HL-60 (cell line): ENCODE results near the gene GFRA4.

ENCODE experiments used
- DNase-seq, 2 experiments: peaks; one replicate each; pipeline ENCODE4 v3.0.0-alpha.2; 2010 to 2020; ENCODE audit warnings: low read depth in 1 of 2, low spot score in 1 of 2
- H3K27ac ChIP-seq: fragments of 250-450 bp; sonication (Bioruptor Pico); replicated peaks from 2 replicates; pipeline ENCODE4 v1.5.1; 2020; ENCODE audit warnings: mild to moderate bottlenecking, moderate library complexity
- H3K27me3 ChIP-seq: fragments of 250-450 bp; sonication (Bioruptor Pico); 2 replicates; pipeline ENCODE4 v1.5.1; 2021; ENCODE audit warnings: mild to moderate bottlenecking, moderate library complexity; ENCODE audit not compliant: insufficient read depth, poor library complexity, severe bottlenecking
- H3K4me3 ChIP-seq: replicated peaks from 2 replicates; pipeline ENCODE4 v1.5.1; 2011; ENCODE audit warnings: mild to moderate bottlenecking, control low read depth, low read length; ENCODE audit not compliant: insufficient read depth
- GABPA ChIP-seq: IDR thresholded peaks from 2 replicates; pipeline ENCODE4 v1.6.1; 2012; ENCODE audit warnings: low read depth
- POLR2AphosphoS5 ChIP-seq: IDR thresholded peaks from 2 replicates; pipeline ENCODE4 v1.6.1; 2012; ENCODE audit warnings: low read depth
- REST ChIP-seq: IDR thresholded peaks from 2 replicates; pipeline ENCODE4 v1.6.1; 2012; ENCODE audit warnings: low read depth; ENCODE audit not compliant: insufficient replicate concordance
- SPI1 ChIP-seq: IDR thresholded peaks from 2 replicates; pipeline ENCODE4 v1.6.1; 2012; ENCODE audit warnings: low read depth, mild to moderate bottlenecking, borderline replicate concordance
- TF ChIP-seq, protein P1 (sequence below): IDR thresholded peaks from one replicate; pipeline ENCODE4 v1.5.1; 2011; ENCODE audit warnings: low read length, control low read depth, inconsistent platforms; ENCODE audit not compliant: insufficient read depth

The GFRA4 gene

DNA sequence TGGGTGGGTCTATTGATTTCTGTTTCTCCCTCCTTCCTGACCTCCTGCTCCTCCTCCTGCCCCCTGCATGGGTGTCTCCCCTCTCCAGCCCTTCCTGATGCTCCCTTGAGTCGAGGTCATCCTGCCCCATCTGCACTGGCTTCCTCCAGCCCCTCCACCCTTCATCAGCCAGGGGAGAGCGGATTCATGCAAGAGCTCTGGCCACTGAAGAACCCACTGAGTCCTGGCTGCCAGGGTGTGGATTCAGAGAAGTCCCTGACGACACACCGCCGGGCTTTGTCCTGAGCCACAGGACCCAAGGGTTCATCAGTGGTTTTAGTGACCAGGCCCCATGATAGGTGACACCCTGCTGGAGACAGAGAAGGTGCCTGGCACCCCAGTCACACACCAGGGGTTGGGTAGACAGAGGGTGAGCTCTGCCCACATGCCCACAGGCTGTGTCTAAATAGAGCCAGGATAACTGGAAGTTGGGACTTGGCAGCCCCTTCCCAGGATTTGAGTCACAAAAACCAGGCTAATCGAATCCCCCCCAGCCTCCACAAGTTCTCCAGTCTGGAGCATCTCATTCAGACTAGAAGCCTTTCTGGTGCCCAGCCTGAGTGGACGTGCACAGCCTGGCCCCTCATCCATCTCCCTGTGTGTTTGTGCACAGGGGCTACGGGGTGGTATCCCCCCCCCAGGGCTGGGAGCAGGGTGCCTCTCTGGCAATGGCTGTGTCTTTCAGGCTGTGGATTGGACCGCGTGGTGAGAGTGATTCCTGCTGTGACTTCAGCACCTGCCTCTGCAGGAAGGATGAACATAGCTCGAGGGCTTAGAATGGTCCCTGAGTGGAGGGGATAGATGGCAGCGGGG lies 1.2 kb downstream of the GFRA4 start:
- Histone ChIP-seq H3K27ac (no peak overlapping the region), H3K4me3 (no peak overlapping the region), H3K27me3 (peaks cover 34% of the 10 kb centered on the region)
- no peak for DNase-seq
- TF ChIP-seq POLR2AphosphoS5 (no peak), GABPA (no peak), REST (no peak), SPI1 (no peak)
- TF ChIP-seq, protein P1, sequence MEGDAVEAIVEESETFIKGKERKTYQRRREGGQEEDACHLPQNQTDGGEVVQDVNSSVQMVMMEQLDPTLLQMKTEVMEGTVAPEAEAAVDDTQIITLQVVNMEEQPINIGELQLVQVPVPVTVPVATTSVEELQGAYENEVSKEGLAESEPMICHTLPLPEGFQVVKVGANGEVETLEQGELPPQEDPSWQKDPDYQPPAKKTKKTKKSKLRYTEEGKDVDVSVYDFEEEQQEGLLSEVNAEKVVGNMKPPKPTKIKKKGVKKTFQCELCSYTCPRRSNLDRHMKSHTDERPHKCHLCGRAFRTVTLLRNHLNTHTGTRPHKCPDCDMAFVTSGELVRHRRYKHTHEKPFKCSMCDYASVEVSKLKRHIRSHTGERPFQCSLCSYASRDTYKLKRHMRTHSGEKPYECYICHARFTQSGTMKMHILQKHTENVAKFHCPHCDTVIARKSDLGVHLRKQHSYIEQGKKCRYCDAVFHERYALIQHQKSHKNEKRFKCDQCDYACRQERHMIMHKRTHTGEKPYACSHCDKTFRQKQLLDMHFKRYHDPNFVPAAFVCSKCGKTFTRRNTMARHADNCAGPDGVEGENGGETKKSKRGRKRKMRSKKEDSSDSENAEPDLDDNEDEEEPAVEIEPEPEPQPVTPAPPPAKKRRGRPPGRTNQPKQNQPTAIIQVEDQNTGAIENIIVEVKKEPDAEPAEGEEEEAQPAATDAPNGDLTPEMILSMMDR, result no peak

DNA sequence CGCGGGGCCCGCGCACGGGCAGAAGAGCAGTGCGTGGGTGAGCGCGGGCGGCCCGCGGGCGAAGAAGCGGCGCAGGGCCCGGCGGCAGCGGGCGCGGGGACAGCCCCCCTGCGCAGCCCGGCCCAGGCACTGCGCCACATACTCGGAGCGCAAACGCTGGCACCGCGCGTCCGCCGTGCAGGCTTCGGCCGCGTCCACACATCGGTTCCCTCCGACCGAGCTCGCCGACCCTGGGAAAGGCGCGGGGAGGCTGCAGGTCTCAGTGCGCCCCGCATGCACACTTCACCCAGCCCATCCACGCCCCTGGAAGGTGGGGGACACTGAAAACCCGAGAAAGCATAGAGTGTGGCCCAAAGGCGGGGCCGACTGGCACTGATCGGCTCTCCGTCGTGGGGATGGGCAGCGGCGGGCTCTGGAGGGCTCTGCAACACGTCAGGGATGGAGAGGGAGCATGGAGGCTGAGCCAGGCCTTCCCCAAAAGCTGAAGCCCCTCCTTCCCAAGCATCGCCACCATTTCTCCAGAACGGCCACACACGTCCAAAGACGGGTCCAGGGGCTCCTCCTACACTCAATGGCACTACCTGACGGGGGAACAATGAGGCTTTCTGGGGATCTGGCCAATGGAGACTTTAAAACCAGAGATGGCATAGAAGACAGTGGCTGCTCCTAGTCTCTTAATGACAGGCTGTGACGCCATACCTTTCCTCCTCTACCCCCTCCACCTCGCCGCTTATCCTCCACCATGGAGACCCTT lies 2.0 kb downstream of the GFRA4 start:
- no peak overlapping the region for H3K4me3 ChIP-seq
- no peak for DNase-seq
- no peak overlapping the region for H3K27ac ChIP-seq
- no peak for TF ChIP-seq POLR2AphosphoS5
- no peak for TF ChIP-seq SPI1
- no peak for TF ChIP-seq REST
- TF ChIP-seq, protein P1, result no peak
- TF ChIP-seq GABPA, result no peak
- H3K27me3 ChIP-seq, result peaks cover 34% of the 10 kb centered on the region

GRCh38 chr20:3660262-3661059 lies 2.7 kb downstream of the GFRA4 start:
- Histone ChIP-seq H3K27ac (no peak overlapping the region), H3K4me3 (no peak overlapping the region), H3K27me3 (peaks cover 34% of the 10 kb centered on the region)
- TF ChIP-seq GABPA, result no peak
- TF ChIP-seq, protein P1, result no peak
- no peak for TF ChIP-seq REST
- TF ChIP-seq POLR2AphosphoS5, result no peak
- TF ChIP-seq SPI1, result no peak
- DNase-seq, result no peak
